ENCODE measurements around the gene CHDH.

The CHDH gene

GRCh38 chr3:53846134-53846850 lies at the start of gene CHDH, which contains the start of gene IL17RB:
Gene CHDH (minus strand): TSS chr3:53846419. CDS start chr3:53824008, 22,411 bp downstream.
Gene IL17RB (plus strand): TSS chr3:53846568. CDS start chr3:53846589, 21 bp downstream.
- DNase-seq (ENCODE audit: low read depth), result no peak
- TF ChIP-seq CTCF (conservative IDR thresholded peaks at IDR 0.05; ENCODE audit: control insufficient read depth, insufficient read depth, low read depth, low read length), result no peak
- peak within 1 kb of the TSS; percentile 29 for H3K4me3 ChIP-seq (ENCODE audit: control insufficient read depth, low read depth, low read length)

GRCh38 chr3:53892286-53892637 lies 46.0 kb upstream of the CHDH start:
- peak overlapping the region; percentile 60 for H3K4me3 ChIP-seq (ENCODE audit: control insufficient read depth, low read depth, low read length)
- TF ChIP-seq CTCF (conservative IDR thresholded peaks at IDR 0.05; ENCODE audit: control insufficient read depth, insufficient read depth, low read depth, low read length), result no peak

GRCh38 chr3:53891497-53892285 lies 45.5 kb upstream of the CHDH start, which contains the start of gene SELENOK:
Gene SELENOK (minus strand): TSS chr3:53891859.
- DNase-seq (ENCODE audit: low read depth), result peak; percentile 99
- no peak for TF ChIP-seq CTCF (conservative IDR thresholded peaks at IDR 0.05; ENCODE audit: control insufficient read depth, insufficient read depth, low read depth, low read length)

More at GRCh38 chr3:53892286-53892637, 46.0 kb upstream of the CHDH start:
- DNase-seq (ENCODE audit: low read depth), result peak; percentile 12

GRCh38 chr3:53890726-53891475 lies 44.7 kb upstream of the CHDH start:
- peak; percentile 29 for DNase-seq (ENCODE audit: low read depth)
- peak overlapping the region; percentile 95 for H3K4me3 ChIP-seq (ENCODE audit: control insufficient read depth, low read depth, low read length)
- no peak for TF ChIP-seq CTCF (conservative IDR thresholded peaks at IDR 0.05; ENCODE audit: control insufficient read depth, insufficient read depth, low read depth, low read length)

More at GRCh38 chr3:53891497-53892285, 45.5 kb upstream of the CHDH start, which contains the start of gene SELENOK:
- peak within 1 kb of the TSS; percentile 95 for H3K4me3 ChIP-seq (ENCODE audit: control insufficient read depth, low read depth, low read length)

- no peak for TF ChIP-seq CTCF (conservative IDR thresholded peaks at IDR 0.05; ENCODE audit: control insufficient read depth, insufficient read depth, low read depth, low read length)
- DNase-seq (ENCODE audit: low read depth), result no peak
- H3K4me3 ChIP-seq (ENCODE audit: control insufficient read depth, low read depth, low read length), result no peak overlapping the region
These were observed 42.0 kb upstream of the CHDH start for GRCh38 chr3:53888232-53888631.

- no peak for DNase-seq (ENCODE audit: low read depth)
- no peak overlapping the region for H3K4me3 ChIP-seq (ENCODE audit: control insufficient read depth, low read depth, low read length)
- no peak for TF ChIP-seq CTCF (conservative IDR thresholded peaks at IDR 0.05; ENCODE audit: control insufficient read depth, insufficient read depth, low read depth, low read length)
These were observed 41.2 kb upstream of the CHDH start for GRCh38 chr3:53887446-53887845.
